Prostate gland (tissue), 2 donors: ENCODE data around the gene ZNF677.

ENCODE experiments used
- POLR2AphosphoS5 ChIP-seq: sonication (generic); formaldehyde crosslinking; IDR thresholded peaks from one replicate; pipeline ENCODE4 v1.6.1; 2017; ENCODE audit warnings: antibody characterized with exemption
- TF ChIP-seq, protein P1 (sequence below), 4 experiments: fragments of 200-600 bp in 2 of 4; fragments of 450-650 bp in 2 of 4; sonication (generic) in 2 of 4; IDR thresholded peaks; 1 replicate in 3 of 4; 2 replicates in 1 of 4; pipeline ENCODE4 v1.5.1; 2016 to 2019; ENCODE audit warnings: antibody characterized with exemption in 4 of 4, mild to moderate bottlenecking in 2 of 4, moderate library complexity in 2 of 4

DNA sequence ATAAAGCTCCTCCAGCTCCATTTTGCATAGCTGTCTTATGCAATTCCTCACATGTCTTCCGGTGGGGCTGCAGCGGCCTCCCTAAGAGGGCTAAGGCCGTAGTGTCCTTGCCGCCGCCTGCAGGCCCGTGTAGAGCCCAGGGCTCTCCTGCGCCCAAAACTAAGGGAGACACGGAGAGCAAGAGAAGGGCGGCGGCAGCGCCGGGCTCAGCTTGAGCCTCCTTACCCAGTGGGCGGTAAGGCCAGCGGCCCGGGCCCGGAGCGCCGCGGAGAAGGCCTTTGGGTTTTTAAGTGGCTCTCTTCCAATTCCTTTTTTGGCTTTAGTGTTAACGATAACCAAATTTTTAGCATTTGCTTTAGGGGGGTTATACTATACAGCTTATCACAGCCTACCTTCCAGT is 30.1 kb downstream of the ZNF677 start:
- TF ChIP-seq POLR2AphosphoS5 = no peak
- TF ChIP-seq, protein P1, sequence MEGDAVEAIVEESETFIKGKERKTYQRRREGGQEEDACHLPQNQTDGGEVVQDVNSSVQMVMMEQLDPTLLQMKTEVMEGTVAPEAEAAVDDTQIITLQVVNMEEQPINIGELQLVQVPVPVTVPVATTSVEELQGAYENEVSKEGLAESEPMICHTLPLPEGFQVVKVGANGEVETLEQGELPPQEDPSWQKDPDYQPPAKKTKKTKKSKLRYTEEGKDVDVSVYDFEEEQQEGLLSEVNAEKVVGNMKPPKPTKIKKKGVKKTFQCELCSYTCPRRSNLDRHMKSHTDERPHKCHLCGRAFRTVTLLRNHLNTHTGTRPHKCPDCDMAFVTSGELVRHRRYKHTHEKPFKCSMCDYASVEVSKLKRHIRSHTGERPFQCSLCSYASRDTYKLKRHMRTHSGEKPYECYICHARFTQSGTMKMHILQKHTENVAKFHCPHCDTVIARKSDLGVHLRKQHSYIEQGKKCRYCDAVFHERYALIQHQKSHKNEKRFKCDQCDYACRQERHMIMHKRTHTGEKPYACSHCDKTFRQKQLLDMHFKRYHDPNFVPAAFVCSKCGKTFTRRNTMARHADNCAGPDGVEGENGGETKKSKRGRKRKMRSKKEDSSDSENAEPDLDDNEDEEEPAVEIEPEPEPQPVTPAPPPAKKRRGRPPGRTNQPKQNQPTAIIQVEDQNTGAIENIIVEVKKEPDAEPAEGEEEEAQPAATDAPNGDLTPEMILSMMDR (IDR thresholded peaks at IDR 0.05) = no peak
